Gastroesophageal sphincter (tissue), 3 donors: Measurements from ENCODE around the gene SLIT3.

Experiments used
- POLR2AphosphoS5 ChIP-seq: sonication (generic); formaldehyde crosslinking; IDR thresholded peaks from one replicate; pipeline ENCODE4 v1.6.1; 2017; ENCODE audit warnings: antibody characterized with exemption
- TF ChIP-seq, protein P1 (sequence below), 4 experiments: fragments of 200-600 bp in 2 of 4; fragments of 450-650 bp in 2 of 4; sonication (generic) in 1 of 4; IDR thresholded peaks; one replicate each; pipeline ENCODE4 v1.5.1; 2017 to 2019; ENCODE audit warnings: antibody characterized with exemption in 4 of 4, mild to moderate bottlenecking in 2 of 4, moderate library complexity in 2 of 4

DNA sequence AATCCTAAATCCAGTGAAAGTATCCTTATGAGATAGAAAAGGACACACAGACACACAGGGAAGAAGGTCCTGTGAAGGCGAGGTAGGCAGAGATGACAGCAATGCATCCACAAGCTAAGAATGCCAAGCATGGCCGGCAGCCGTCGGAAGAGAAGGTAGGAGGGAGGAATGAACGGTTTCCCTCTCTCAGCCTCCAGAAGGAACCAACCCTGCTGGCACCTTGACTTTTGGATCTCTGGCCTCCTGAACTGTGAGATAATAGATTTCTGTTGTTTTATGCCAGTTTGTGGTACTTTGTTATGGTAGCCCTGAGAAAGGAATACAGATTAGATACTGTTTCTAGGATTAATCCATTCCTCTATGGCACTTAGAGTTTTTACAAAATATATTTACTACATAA lies 645.6 kb downstream of the SLIT3 start:
- TF ChIP-seq, protein P1, sequence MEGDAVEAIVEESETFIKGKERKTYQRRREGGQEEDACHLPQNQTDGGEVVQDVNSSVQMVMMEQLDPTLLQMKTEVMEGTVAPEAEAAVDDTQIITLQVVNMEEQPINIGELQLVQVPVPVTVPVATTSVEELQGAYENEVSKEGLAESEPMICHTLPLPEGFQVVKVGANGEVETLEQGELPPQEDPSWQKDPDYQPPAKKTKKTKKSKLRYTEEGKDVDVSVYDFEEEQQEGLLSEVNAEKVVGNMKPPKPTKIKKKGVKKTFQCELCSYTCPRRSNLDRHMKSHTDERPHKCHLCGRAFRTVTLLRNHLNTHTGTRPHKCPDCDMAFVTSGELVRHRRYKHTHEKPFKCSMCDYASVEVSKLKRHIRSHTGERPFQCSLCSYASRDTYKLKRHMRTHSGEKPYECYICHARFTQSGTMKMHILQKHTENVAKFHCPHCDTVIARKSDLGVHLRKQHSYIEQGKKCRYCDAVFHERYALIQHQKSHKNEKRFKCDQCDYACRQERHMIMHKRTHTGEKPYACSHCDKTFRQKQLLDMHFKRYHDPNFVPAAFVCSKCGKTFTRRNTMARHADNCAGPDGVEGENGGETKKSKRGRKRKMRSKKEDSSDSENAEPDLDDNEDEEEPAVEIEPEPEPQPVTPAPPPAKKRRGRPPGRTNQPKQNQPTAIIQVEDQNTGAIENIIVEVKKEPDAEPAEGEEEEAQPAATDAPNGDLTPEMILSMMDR (IDR thresholded peaks at IDR 0.05), result no peak
- no peak for TF ChIP-seq POLR2AphosphoS5
